Gastrocnemius medialis (tissue), 4 donors: ENCODE results near the gene LARP1. TPM values are rescaled to one million over a fixed set of nuclear protein-coding genes. Genes with fewer than 3 reads are reported as not detected.

Experiments
- ATAC-seq, 2 donors: fragments of 150-250 bp; one replicate each; pipeline ENCODE4 v1.9.1; 2016
- DNase-seq, 2 donors: peaks; one replicate each; pipeline ENCODE4 v3.0.0-alpha.2; 2019
- H3K27ac ChIP-seq, 4 donors: fragments of 200-600 bp; sonication (generic); 1 replicate in 1 of 4; 2 replicates in 3 of 4; pipeline ENCODE4 v1.5.1; 2016 to 2018; ENCODE audit warnings: mild to moderate bottlenecking in 2 of 4, moderate library complexity in 1 of 4
- H3K27me3 ChIP-seq, 3 donors: fragments of 200-600 bp; sonication (generic) in 2 of 3; 1 replicate in 1 of 3; 2 replicates in 2 of 3; pipeline versions ENCODE4 v1.5.1 to v1.6.0; 2016 to 2019; ENCODE audit warnings: mild to moderate bottlenecking in 1 of 3, moderate library complexity in 1 of 3
- H3K36me3 ChIP-seq, 2 donors: fragments of 200-600 bp; sonication (generic) in 1 of 2; one replicate each; pipeline ENCODE4 v1.5.1; 2017 to 2018
- H3K4me1 ChIP-seq, 2 donors: fragments of 200-600 bp; sonication (generic) in 1 of 2; one replicate each; pipeline ENCODE4 v1.5.1; 2016 to 2017; ENCODE audit warnings: mild to moderate bottlenecking in 2 of 2
- H3K4me3 ChIP-seq, 4 donors: fragments of 200-600 bp; sonication (generic) in 3 of 4; 1 replicate in 1 of 4; 2 replicates in 3 of 4; pipeline ENCODE4 v1.5.1; 2016 to 2019; ENCODE audit warnings: mild to moderate bottlenecking in 2 of 4
- H3K9me3 ChIP-seq, 3 donors: fragments of 200-600 bp; sonication (generic) in 2 of 3; 1 replicate in 1 of 3; 2 replicates in 2 of 3; pipeline ENCODE4 v1.5.1; 2016 to 2019
- POLR2A ChIP-seq, 2 donors: fragments of 450-650 bp; IDR thresholded peaks; one replicate each; pipeline ENCODE4 v1.6.1; 2017; ENCODE audit warnings: antibody characterized with exemption in 2 of 2, mild to moderate bottlenecking in 2 of 2, moderate library complexity in 2 of 2
- in situ Hi-C, 4 donors: fragments of 200-750 bp; cut with MboI; loops; one replicate each; pipeline versions ENCODE4 v1.15.0 to v1.8.0; 2017; ENCODE audit warnings: low sequenced_read_pairs in 4 of 4
- intact Hi-C: fragments of 100-400 bp; cut with DNase I; formaldehyde crosslinking; loops from one replicate; pipeline ENCODE4 v1.15.1; 2023; ENCODE audit warnings: low total_unique reads
- total RNA-seq, 4 donors: library from RNA; depleted of rRNA; stranded (reverse); fragments of >200 nt; gene quantifications; one replicate each; pipeline versions ENCODE4 v1.1.0 to v1.2.3, GENCODE V29; 2016
- TF ChIP-seq, protein P1 (sequence below), 5 experiments: fragments of 450-650 bp in 3 of 5; fragments of 200-600 bp in 2 of 5; sonication (generic) in 2 of 5; IDR thresholded peaks in 4 of 5; conservative IDR thresholded peaks in 1 of 5; 1 replicate in 4 of 5; 2 replicates in 1 of 5; pipeline ENCODE4 v1.5.1; 2016 to 2019; ENCODE audit warnings: antibody characterized with exemption in 5 of 5, mild to moderate bottlenecking in 3 of 5, moderate library complexity in 3 of 5

Gene LARP1
- total RNA-seq, 4 donors from 2014 or later = 77.8 to 125 (median 119) TPM

DNA sequence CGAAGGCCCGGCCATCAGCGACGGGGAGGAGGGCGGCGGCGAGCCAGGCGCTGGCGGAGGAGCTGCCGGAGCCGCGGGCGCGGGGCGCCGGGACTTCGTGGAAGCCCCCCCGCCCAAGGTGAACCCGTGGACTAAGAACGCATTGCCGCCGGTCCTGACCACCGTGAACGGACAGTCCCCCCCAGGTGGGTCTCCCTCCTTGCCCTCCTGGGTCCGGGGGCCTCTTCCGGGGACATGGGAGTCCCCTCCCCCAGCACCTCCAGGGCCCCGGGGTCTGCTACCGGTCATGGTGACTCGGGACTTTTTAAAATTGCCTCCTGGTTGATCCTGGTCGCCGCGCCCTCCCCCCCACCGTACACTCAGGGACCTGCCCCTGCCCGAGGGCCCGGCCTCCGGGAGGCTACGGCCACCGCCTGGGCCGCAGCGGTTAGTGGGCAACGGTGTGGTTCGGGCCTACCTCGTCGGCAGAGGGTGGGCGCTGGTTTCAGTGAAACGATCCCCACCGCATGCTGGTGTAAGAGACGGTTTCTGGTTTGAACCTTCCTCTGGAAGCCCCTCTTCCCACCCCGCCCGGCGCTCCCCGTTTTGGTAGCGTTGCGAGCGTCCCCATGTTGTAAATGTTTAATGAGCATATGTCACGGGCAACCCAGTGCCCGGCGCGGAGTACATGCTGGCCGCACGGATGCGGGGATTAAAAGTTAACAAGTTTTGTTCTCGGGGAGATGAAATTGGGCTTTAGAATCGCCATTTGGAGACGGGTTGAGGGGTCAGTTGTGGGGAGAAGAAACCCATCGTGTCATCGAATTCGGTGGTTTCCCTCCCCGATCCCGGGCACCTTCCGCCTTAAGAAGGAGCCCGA is 1.1 kb downstream of the LARP1 start:
- peak; percentile 13 to 17 for ATAC-seq
- Histone ChIP-seq H3K4me3 (peak overlapping the region; percentile 88 to 97 (median 94)), H3K27me3 (no peaks in the 10 kb centered on the region), H3K36me3 (no peaks in the 10 kb centered on the region), H3K4me1 (peaks cover 52 to 58% of the 10 kb centered on the region in 2 donors), H3K9me3 (no peaks in the 10 kb centered on the region), H3K27ac (peak overlapping the region; percentile 98 to 100 (median 100))
- no peak for TF ChIP-seq POLR2A (IDR thresholded peaks at IDR 0.05)
- TF ChIP-seq, protein P1, sequence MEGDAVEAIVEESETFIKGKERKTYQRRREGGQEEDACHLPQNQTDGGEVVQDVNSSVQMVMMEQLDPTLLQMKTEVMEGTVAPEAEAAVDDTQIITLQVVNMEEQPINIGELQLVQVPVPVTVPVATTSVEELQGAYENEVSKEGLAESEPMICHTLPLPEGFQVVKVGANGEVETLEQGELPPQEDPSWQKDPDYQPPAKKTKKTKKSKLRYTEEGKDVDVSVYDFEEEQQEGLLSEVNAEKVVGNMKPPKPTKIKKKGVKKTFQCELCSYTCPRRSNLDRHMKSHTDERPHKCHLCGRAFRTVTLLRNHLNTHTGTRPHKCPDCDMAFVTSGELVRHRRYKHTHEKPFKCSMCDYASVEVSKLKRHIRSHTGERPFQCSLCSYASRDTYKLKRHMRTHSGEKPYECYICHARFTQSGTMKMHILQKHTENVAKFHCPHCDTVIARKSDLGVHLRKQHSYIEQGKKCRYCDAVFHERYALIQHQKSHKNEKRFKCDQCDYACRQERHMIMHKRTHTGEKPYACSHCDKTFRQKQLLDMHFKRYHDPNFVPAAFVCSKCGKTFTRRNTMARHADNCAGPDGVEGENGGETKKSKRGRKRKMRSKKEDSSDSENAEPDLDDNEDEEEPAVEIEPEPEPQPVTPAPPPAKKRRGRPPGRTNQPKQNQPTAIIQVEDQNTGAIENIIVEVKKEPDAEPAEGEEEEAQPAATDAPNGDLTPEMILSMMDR (IDR thresholded peaks at IDR 0.05 in 4 of 5, conservative IDR thresholded peaks at IDR 0.05 in 1 of 5) = no peak
- in situ Hi-C loops (loop anchor here in 1 of 4 donors (10.0 kb wide), 1 partner anchor 71 kb away; no protein-coding TSS in a partner anchor), intact Hi-C loops (no loop called here)
- peak; percentile 32 to 53 for DNase-seq

DNA sequence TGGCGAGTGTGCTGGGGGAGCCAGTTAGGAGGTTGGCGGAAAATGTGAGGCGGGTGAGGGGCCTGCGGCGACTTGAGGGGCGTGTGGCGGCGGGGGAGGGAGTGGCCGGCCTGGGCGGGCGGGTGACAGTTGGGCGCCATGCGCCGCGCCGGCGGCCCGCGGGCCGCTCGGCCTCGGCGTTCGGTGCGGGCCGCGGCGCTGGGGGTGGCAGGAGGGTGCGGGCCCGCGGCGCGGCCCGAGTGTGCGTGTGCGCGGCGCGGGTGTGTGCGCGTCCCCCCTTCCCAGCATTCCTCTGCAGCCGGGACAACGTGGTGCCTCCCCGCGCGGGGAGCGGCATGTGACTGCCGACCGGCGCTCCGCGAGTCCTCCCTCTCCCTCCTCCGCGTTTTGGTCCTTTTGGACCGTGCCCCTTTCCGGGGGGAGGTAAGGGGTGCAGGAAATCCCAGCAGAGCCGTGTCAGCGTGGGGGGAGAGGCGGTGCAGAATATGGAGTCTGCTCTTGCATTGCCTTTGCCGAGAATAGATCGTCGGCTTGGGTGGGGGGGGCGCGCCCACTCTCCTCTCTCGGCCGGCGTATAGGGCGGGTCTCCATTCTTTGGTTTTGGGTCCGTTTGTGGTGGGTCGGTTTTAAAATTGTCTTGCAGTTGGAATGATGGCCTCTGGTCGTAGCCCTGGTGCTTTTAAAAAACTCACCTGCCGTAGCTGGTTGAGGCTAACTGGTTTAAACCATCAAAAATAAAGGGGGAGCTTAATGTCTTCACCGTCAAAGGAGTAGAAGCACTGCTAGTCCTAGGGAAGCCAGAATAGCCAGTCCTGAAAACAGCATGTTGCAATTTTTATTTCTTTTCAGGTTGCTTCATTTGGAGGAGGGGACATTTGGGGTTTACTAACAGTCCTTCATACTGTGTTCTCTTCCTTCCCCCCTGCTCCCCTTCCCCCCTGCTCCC is 2.0 kb downstream of the LARP1 start:
- no peaks in the 10 kb centered on the region for H3K27me3 ChIP-seq
- no peaks in the 10 kb centered on the region for H3K9me3 ChIP-seq
- H3K4me1 ChIP-seq = peaks cover 62 to 65% of the 10 kb centered on the region in 2 donors
- TF ChIP-seq, protein P1 (IDR thresholded peaks at IDR 0.05 in 4 of 5, conservative IDR thresholded peaks at IDR 0.05 in 1 of 5) = no peak
- peak; percentile 73 to 75 for TF ChIP-seq POLR2A (IDR thresholded peaks at IDR 0.05)
- peak; percentile 55 to 66 for DNase-seq
- H3K27ac ChIP-seq = peak overlapping the region; percentile 98 to 100 (median 100)
- intact Hi-C loops (no loop called here), in situ Hi-C loops (loop anchor here in 1 of 4 donors (10.0 kb wide), 1 partner anchor 72 kb away; no protein-coding TSS in a partner anchor)
- peak; percentile 10 to 14 for ATAC-seq
- H3K4me3 ChIP-seq = peak overlapping the region; percentile 88 to 97 (median 94)
- no peaks in the 10 kb centered on the region for H3K36me3 ChIP-seq

DNA sequence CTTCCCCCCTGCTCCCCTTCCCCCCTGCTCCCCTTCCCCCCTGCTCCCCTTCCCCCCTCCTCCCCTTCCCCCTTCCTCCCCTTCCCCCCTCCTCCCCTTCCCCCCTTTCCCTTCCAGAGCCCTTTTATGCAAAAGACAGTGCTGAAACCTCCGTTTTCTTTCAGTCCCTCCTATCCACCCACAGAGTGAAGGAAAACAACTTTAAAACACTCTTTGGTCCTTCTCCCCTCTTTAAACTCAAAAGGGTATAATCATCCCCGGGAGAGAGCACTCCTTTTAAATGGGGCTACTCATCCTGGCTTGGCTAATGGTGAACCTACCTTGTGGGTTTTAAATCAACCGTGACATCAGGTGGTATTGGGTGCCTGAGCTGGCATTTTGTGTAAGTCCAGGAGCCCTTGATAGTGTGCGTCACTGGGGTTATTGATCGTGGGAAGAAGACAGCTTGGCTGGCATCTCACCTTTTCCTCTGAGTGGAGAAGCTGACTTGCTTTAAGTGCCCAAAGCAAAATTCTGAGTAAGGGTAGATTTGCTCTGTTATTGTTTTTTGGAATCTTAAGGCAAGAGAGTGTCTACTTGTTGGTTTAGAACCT is 2.7 kb downstream of the LARP1 start:
- Histone ChIP-seq H3K27me3 (no peaks in the 10 kb centered on the region), H3K4me1 (peaks cover 65 to 67% of the 10 kb centered on the region in 2 donors), H3K36me3 (no peaks in the 10 kb centered on the region), H3K4me3 (peak overlapping the region; percentile 15 to 97 (median 65)), H3K9me3 (no peaks in the 10 kb centered on the region), H3K27ac (peak overlapping the region; percentile 98 to 100 (median 100))
- no peak for DNase-seq
- intact Hi-C loops (loop anchor here (1.0 kb wide), 1 partner anchor 20 kb away; no protein-coding TSS in a partner anchor), in situ Hi-C loops (loop anchor here in 1 of 4 donors (10.0 kb wide), 1 partner anchor 73 kb away; no protein-coding TSS in a partner anchor)
- no peak for ATAC-seq
- TF ChIP-seq POLR2A (IDR thresholded peaks at IDR 0.05) = no peak
- TF ChIP-seq, protein P1 (IDR thresholded peaks at IDR 0.05 in 4 of 5, conservative IDR thresholded peaks at IDR 0.05 in 1 of 5) = no peak

DNA sequence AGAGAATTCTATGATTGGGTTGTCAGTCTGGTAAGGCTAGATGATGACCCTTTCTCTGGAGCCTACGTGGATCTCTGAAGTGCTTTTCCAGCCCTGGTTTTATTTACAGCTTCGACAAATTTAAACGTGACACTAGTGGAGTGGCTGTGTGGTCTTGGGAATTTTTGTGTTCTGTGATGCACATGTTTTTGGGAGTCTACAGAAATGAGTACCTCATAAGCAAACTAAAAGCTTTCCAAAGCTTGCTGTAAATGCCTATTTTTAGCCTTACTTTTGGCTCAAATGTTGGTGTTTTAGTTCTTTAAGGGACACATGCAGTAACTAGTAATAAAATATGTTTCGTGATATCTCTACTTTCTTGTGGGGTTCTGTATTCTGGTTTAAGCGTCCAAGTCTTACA is 3.3 kb downstream of the LARP1 start:
- peaks cover 59 to 61% of the 10 kb centered on the region in 2 donors for H3K4me1 ChIP-seq
- TF ChIP-seq, protein P1 (IDR thresholded peaks at IDR 0.05 in 4 of 5, conservative IDR thresholded peaks at IDR 0.05 in 1 of 5) = no peak
- no peak for TF ChIP-seq POLR2A (IDR thresholded peaks at IDR 0.05)
- no peaks in the 10 kb centered on the region for H3K36me3 ChIP-seq
- ATAC-seq (no peak), DNase-seq (no peak)
- in situ Hi-C loops = loop anchor here in 1 of 4 donors (10.0 kb wide), 1 partner anchor 74 kb away; no protein-coding TSS in a partner anchor
- peak overlapping the region in 3 of 4 donors; percentile 15 to 95 (median 35) for H3K4me3 ChIP-seq
- H3K9me3 ChIP-seq = no peaks in the 10 kb centered on the region
- H3K27ac ChIP-seq = peak overlapping the region; percentile 98 to 100 (median 100)
- no peaks in the 10 kb centered on the region for H3K27me3 ChIP-seq
- intact Hi-C loops = loop anchor here (1.0 kb wide), 1 partner anchor 20 kb away; no protein-coding TSS in a partner anchor
